ENCODE data around the gene MYO3B. TPM values are rescaled to one million over a fixed set of nuclear protein-coding genes. Genes with fewer than 3 reads are reported as not detected.
A peak's percentile ranks its signal among the peaks of the same experiment; 100 is the strongest.

The MYO3B gene
- total RNA-seq, 2 donors from 2014 or later, result 0.05 to 0.32 TPM

DNA sequence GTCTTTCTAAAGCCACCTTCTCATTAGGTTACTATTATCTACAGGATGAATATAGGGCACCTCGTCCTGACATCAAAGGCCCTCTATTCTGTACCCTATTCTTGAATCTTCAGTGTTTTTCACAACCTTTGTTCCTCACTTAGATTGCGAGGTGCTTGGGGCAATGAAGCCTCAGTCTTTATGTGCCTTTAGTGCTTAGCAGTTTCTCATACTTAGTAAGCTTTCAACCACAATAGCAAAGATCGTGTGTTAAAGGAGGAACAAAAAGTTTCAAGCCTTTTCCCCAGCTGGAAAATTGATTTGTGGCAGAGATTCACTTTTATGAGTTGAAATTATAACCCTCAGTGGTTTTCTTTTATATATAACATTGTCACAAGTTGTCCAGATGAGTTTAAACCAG is 226.9 kb downstream of the MYO3B start:
- H3K9me3 ChIP-seq, result no peaks in the 10 kb centered on the region
- no peaks in the 10 kb centered on the region for H3K4me1 ChIP-seq
- intact Hi-C loops (cut with DNase I), result loop anchor here (5.0 kb wide), 2 partner anchors 312 to 407 kb away; partner anchors contain the start of gene SP5
- TF ChIP-seq, protein P1, sequence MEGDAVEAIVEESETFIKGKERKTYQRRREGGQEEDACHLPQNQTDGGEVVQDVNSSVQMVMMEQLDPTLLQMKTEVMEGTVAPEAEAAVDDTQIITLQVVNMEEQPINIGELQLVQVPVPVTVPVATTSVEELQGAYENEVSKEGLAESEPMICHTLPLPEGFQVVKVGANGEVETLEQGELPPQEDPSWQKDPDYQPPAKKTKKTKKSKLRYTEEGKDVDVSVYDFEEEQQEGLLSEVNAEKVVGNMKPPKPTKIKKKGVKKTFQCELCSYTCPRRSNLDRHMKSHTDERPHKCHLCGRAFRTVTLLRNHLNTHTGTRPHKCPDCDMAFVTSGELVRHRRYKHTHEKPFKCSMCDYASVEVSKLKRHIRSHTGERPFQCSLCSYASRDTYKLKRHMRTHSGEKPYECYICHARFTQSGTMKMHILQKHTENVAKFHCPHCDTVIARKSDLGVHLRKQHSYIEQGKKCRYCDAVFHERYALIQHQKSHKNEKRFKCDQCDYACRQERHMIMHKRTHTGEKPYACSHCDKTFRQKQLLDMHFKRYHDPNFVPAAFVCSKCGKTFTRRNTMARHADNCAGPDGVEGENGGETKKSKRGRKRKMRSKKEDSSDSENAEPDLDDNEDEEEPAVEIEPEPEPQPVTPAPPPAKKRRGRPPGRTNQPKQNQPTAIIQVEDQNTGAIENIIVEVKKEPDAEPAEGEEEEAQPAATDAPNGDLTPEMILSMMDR (IDR thresholded peaks at IDR 0.05), result no peak
- no peaks in the 10 kb centered on the region for H3K27me3 ChIP-seq
- no peaks in the 10 kb centered on the region for H3K36me3 ChIP-seq
- H3K9ac ChIP-seq (ENCODE audit: low read depth in 2 of 2, low read length in 2 of 2), result no peak overlapping the region
- DNase-seq, result no peak
- no peak overlapping the region for H3K4me3 ChIP-seq
- H3K27ac ChIP-seq, result no peak overlapping the region

DNA sequence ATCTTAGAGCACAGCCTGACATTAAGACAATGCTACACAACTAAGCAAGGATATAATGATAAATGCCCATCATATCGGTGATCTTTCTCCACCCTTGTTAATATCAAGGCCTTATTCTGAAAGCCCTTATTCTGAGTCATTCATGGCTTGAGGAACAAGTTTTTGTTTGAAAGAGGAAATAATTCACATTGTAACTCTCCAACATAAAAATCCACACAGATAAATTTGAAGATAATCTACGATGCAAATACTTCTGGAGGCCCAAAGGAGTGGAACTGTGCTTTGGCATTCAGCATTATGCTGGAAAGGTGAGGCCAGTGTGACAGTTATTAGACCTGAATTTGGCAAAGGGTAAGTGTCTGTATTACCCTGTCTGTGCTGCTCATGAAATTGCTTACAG is 227.4 kb downstream of the MYO3B start:
- intact Hi-C loops (cut with DNase I), result loop anchor here (5.0 kb wide), 2 partner anchors 312 to 407 kb away; partner anchors contain the start of gene SP5
- TF ChIP-seq, protein P1 (IDR thresholded peaks at IDR 0.05), result no peak
- no peak for DNase-seq
- no peak overlapping the region for H3K27ac ChIP-seq
- H3K9ac ChIP-seq (ENCODE audit: low read depth in 2 of 2, low read length in 2 of 2), result no peak overlapping the region
- no peaks in the 10 kb centered on the region for H3K4me1 ChIP-seq
- no peaks in the 10 kb centered on the region for H3K36me3 ChIP-seq
- H3K4me3 ChIP-seq, result no peak overlapping the region
- no peaks in the 10 kb centered on the region for H3K27me3 ChIP-seq
- H3K9me3 ChIP-seq, result no peaks in the 10 kb centered on the region

DNA sequence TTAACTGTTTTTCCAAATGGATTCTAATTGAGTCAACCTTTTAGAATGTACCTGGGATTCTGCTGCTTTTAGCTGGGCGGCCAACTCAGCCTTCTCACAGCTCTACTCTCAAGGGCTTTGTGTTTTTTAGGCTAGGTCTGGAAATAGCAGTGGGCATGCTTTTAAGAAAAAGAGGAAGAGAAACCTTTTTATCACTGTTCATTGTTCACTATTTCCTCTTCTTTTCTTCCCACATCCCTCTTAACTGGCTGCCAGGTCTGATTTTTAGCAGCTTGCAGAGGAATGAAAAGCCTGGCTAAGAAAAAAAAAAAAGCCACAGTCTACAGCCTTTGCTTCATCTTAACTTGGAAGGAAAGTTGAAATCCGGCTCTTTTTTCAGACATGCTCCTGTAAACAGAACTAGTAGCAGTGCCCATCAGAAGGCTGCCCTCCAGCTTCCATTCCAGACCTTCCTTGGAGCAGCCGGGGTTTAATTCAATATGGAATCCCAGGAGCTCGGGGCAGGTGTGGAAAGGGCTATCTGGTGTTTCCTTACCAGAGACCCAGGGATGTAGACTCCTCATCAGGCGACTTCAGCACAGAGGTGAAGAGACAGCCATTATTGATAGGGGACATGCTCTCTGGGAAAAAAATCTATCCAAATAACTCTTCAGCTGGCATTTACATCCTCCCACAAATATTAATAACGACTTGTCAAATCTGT is 230.7 kb downstream of the MYO3B start:
- Histone ChIP-seq H3K27ac (no peak overlapping the region), H3K4me3 (no peak overlapping the region), H3K9ac (ENCODE audit: low read depth in 2 of 2, low read length in 2 of 2) (no peak overlapping the region), H3K4me1 (no peaks in the 10 kb centered on the region), H3K36me3 (no peaks in the 10 kb centered on the region), H3K27me3 (no peaks in the 10 kb centered on the region), H3K9me3 (no peaks in the 10 kb centered on the region)
- TF ChIP-seq, protein P1 (IDR thresholded peaks at IDR 0.05), result no peak
- DNase-seq, result no peak
- intact Hi-C loops (cut with DNase I), result loop anchor here (5.0 kb wide), 2 partner anchors 309 to 404 kb away; partner anchors contain the start of gene SP5

DNA sequence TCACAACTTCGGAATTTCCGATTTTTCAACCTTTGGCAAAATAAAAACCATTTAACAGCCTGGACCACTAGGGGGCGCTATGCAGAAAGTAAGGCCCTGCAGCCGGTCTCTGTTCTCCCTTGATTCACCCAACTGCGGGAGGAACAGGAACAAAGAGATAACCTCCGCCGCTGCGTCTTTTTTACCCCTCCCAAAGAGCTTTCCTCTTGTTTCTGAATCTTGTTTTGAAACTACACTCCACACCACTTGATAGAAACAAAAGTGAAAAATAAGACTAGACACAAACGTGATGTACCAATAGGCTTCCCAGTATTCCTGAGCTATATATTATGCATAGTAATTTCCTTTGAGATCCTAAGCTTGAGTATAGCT is 231.2 kb downstream of the MYO3B start:
- Histone ChIP-seq H3K27me3 (no peaks in the 10 kb centered on the region), H3K4me1 (no peaks in the 10 kb centered on the region), H3K9ac (ENCODE audit: low read depth in 2 of 2, low read length in 2 of 2) (no peak overlapping the region), H3K4me3 (no peak overlapping the region), H3K27ac (no peak overlapping the region), H3K36me3 (no peaks in the 10 kb centered on the region), H3K9me3 (no peaks in the 10 kb centered on the region)
- DNase-seq, result peak; percentile 85
- intact Hi-C loops (cut with DNase I), result loop anchor here (5.0 kb wide), 2 partner anchors 308 to 403 kb away; partner anchors contain the start of gene SP5
- TF ChIP-seq, protein P1 (IDR thresholded peaks at IDR 0.05), result peak; percentile 84

DNA sequence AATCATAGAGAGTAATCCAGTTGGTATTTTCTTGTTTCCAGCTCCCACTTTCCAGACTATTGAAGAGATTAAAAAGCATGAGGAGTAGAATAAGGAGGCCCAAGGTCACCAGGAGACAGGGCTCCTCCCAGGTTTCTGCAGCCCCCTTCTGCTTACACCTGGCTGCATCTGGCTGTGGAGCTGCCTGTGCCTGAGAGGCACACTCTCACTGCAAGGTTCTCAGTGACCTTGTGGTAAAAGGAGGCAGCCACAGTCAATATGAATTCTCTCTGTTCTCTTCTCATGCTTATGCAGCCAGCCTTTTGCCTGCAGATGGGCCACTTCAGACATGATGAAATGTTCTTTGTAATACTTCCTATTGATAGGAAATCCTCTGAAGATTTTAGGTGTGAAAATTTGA is 233.7 kb downstream of the MYO3B start:
- no peaks in the 10 kb centered on the region for H3K27me3 ChIP-seq
- H3K9me3 ChIP-seq, result no peaks in the 10 kb centered on the region
- no peak overlapping the region for H3K9ac ChIP-seq (ENCODE audit: low read depth in 2 of 2, low read length in 2 of 2)
- DNase-seq, result no peak
- H3K36me3 ChIP-seq, result no peaks in the 10 kb centered on the region
- TF ChIP-seq, protein P1 (IDR thresholded peaks at IDR 0.05), result no peak
- no peak overlapping the region for H3K4me3 ChIP-seq
- intact Hi-C loops (cut with DNase I), result no loop called here
- no peak overlapping the region for H3K27ac ChIP-seq
- no peaks in the 10 kb centered on the region for H3K4me1 ChIP-seq

All from colonic mucosa (tissue), 4 donors.